GM12875 (cell line): Measurements from ENCODE around the gene AGAP1.
A peak's percentile ranks its signal among the peaks of the same experiment; 100 is the strongest.

Experiments
- H3K4me3 ChIP-seq: one replicate; pipeline ENCODE4 v1.5.1; 2011; ENCODE audit warnings: low read depth, low read length, control low read depth
- TF ChIP-seq, protein P1 (sequence below): IDR thresholded peaks from 2 replicates; pipeline ENCODE4 v1.5.1; 2011; ENCODE audit warnings: low read depth, mild to moderate bottlenecking, control low read depth, inconsistent platforms, low read length, moderate library complexity, borderline replicate concordance; ENCODE audit not compliant: insufficient read depth

Gene AGAP1

DNA sequence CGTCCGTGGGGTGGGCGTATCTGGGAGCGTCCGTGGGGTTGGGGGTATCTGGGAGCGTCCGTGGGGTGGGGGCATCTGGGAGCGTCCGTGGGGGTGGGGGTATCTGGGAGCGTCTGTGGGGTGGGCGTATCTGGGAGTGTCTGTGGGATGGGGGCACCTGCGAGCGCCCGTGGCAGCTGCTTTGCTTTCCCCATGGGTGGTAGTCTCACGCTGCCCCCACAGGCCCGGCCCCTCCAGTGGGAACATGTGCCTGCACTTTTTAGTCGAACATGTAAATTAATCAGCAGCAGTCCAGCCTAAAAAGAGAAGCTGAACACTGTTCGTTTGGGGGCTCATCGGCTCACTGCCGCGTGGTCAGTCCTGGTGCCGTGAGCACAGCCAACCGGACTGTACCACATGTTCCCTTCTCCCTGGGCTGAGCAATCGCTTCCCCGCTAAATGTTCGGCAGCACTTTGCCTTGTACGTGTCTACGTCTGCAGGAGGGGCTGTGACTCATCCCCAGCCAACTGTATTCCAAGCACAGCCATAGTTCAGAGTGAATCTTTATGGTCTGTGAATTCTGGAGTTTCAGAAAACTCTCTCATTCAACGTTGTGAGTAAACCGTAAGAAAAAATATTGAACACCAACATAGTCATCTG is 271.5 kb downstream of the AGAP1 start:
- no peak overlapping the region for H3K4me3 ChIP-seq
- TF ChIP-seq, protein P1, sequence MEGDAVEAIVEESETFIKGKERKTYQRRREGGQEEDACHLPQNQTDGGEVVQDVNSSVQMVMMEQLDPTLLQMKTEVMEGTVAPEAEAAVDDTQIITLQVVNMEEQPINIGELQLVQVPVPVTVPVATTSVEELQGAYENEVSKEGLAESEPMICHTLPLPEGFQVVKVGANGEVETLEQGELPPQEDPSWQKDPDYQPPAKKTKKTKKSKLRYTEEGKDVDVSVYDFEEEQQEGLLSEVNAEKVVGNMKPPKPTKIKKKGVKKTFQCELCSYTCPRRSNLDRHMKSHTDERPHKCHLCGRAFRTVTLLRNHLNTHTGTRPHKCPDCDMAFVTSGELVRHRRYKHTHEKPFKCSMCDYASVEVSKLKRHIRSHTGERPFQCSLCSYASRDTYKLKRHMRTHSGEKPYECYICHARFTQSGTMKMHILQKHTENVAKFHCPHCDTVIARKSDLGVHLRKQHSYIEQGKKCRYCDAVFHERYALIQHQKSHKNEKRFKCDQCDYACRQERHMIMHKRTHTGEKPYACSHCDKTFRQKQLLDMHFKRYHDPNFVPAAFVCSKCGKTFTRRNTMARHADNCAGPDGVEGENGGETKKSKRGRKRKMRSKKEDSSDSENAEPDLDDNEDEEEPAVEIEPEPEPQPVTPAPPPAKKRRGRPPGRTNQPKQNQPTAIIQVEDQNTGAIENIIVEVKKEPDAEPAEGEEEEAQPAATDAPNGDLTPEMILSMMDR, result no peak

DNA sequence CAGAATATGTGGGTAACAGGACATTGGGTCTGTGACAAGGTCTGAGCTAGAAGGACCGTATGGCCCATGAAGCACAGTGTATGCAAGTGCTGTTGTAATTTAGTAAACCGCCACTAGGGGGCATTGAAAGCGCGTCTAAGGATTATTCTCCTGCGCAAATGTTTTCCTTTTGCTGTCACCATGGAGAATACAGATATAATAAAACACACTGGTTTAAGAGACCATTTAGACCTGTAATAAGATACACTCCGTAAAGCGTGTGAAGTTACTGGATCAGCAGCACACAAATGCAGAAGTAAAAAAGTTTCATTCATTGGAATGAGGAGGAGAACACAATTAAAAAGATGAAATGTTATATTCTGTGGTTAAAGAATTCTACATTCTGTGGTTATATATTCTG is 272.4 kb downstream of the AGAP1 start:
- no peak overlapping the region for H3K4me3 ChIP-seq
- TF ChIP-seq, protein P1, result peak; percentile 77

DNA sequence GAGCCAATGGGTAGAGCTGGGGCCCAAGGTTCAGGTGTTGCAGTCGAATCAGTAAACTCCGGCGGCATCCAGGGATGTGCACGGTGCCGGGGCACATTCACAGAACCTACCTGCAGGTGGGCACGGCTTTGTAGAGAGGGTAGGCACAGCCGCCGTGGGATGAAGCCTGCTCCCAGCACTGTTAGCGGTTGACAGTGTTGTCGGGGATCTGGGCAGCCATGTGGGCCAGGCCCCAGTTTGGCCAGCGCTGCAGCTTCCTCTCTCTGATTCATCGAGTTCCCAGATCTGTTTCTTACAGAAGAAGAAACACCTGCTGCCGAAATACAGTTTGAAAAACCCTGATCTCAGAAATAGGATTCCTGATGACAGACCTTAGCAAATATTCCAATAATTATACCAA is 274.8 kb downstream of the AGAP1 start:
- TF ChIP-seq, protein P1, result no peak

DNA sequence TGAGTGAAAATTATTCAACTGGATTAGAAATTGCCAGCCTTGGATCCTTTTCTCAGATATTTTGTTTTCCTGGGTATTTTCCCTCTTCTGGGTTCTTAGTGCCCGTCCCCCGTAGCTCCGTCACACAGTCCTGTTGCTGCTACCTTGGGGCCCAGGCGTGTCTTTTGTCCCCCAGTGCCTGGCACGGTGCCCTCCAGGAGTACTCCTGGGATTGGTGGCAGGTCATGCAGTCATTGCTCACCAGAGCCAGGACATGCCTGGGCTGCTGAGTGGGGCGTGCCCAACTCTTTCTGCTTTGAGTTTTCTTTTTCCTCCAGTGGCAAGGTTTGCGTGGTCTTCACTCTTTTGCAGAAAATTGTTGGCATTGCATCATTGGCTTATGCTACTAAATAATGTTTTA is 275.2 kb downstream of the AGAP1 start:
- no peak overlapping the region for H3K4me3 ChIP-seq
- TF ChIP-seq, protein P1, result no peak

More for the DNA sequence above, 274.8 kb downstream of the AGAP1 start:
- no peak overlapping the region for H3K4me3 ChIP-seq

DNA sequence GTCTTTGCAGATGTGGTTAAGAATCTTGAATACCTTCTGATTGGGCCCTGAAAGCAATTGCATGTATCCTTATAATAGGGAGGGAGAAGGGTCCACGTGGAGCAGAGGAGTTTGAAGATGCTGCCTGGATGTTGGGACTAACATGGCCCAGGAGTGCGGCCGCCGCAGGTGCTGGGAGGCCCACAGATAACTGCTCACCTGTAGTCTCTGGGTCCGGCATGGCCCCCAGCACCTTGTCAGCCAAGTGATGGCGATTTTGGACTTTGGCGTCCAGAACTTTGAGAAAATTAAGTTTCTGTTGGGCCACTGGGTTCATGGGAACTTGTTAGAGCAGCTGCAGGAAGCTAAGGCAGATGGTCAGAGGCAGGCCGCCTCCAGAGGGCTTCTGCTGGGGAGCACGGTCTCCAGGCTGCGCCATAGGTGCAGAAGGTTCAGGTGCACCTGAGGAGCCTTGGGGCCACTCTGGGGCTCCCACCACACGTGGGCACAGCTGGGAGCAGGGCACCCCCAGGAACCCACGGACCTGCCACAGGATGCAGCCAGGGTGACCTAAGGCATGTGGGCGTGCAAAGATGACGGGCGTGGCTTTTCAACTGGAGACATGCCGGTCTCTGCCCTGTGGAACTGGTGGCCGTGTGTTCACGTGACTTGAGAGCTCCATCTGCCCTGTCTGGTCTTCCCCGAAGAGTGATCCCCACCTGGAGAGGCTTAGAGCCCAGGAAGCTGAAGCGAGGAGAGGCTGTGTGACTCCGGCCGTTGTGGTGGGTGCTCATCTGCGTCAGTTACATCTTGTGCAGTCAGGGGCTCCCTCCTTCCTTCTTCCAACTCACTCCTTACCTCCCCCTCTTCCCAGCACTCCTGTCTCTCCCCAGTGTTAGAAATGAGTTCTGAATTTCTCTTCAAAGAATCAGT is 277.3 kb downstream of the AGAP1 start:
- H3K4me3 ChIP-seq, result no peak overlapping the region
- TF ChIP-seq, protein P1, result no peak

DNA sequence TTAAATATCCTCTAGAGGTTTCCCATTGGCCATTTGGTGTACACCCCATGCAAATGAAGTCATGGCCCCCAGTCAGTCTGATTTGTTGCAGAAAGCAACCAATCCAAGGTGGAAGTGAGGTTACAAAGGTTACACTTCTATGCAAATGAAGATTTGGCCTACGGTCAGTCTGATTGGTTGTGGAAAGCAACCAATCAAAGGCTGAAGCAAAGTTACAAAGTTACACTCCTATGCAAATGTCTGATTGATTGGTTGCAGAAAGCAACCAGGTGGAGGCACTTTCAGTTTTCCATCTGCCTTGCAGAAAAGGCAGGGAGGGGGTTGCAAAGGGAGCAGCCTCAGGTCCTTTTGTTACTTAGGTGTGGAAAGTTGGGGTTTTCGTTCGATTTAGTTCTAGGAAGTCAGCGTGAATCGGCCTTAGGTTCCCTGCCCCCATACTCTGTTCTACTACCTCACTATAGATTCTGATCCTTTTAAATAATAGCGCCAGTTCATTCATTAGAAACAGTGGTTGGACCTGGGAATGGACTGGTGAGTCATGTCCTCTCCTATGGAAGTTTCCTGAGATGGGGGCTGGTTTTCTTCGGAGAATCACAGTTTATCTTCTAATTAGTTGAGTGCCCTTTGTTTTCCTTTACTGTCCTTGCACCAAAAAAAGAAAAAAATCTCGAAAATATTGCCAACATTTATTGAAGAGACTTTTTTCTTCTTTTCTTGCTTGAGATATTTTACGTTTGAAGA is 279.5 kb downstream of the AGAP1 start:
- TF ChIP-seq, protein P1, result no peak
- H3K4me3 ChIP-seq, result no peak overlapping the region
